ENCODE measurements around the gene MCAT.

- TF ChIP-seq CTCF (conservative IDR thresholded peaks at IDR 0.05) (no peak), ZFX (IDR thresholded peaks at IDR 0.05) (no peak)
Measured at GRCh38 chr22:43168471-43169309, 25.5 kb upstream of the MCAT start.

Measured in C4-2B (cell line).